IPS-NIHi7 (cell line): ENCODE measurements around the gene TRAPPC6A.

Source experiments
- DNase-seq: peaks from one replicate; pipeline ENCODE4 v3.0.0; 2012; ENCODE audit warnings: mixed read lengths; ENCODE audit errors: extremely low spot score

The TRAPPC6A gene

GRCh38 chr19:45186509-45187334 lies 8.7 kb upstream of the TRAPPC6A start:
- DNase-seq: no peak

GRCh38 chr19:45184115-45184514 lies 6.1 kb upstream of the TRAPPC6A start:
- DNase-seq: no peak

GRCh38 chr19:45182758-45183157 lies 4.7 kb upstream of the TRAPPC6A start:
- no peak for DNase-seq

- no peak for DNase-seq
These were observed 2.9 kb upstream of the TRAPPC6A start for GRCh38 chr19:45180936-45181335.

GRCh38 chr19:45179892-45180370 lies 1.9 kb upstream of the TRAPPC6A start:
- DNase-seq: no peak

GRCh38 chr19:45179072-45179891 lies 1.2 kb upstream of the TRAPPC6A start:
- DNase-seq: no peak

GRCh38 chr19:45178262-45179071 lies 430 bp upstream of the TRAPPC6A start, which contains the start of gene BLOC1S3:
BLOC1S3 (plus strand) TSS chr19:45178784; CDS start chr19:45179297, 513 bp downstream.
- DNase-seq: peak; percentile 97

- DNase-seq: no peak
These were observed 2.3 kb downstream of the TRAPPC6A start for GRCh38 chr19:45175515-45176345.

GRCh38 chr19:45173816-45174215 lies 4.2 kb downstream of the TRAPPC6A start:
- no peak for DNase-seq

GRCh38 chr19:45172611-45173208 lies 5.3 kb downstream of the TRAPPC6A start:
- no peak for DNase-seq

GRCh38 chr19:45172173-45172572 lies 5.9 kb downstream of the TRAPPC6A start:
- no peak for DNase-seq

- DNase-seq: no peak
These were observed 6.8 kb downstream of the TRAPPC6A start for GRCh38 chr19:45171211-45171623.

GRCh38 chr19:45170146-45171106 lies 7.6 kb downstream of the TRAPPC6A start:
- no peak for DNase-seq

- no peak for DNase-seq
These were observed 8.4 kb downstream of the TRAPPC6A start for GRCh38 chr19:45169602-45170001.

GRCh38 chr19:45168767-45169351 lies 9.2 kb downstream of the TRAPPC6A start:
- DNase-seq: no peak

- peak; percentile 25 for DNase-seq
These were observed 11.2 kb downstream of the TRAPPC6A start for GRCh38 chr19:45166723-45167252.

GRCh38 chr19:45164577-45165335 lies 13.3 kb downstream of the TRAPPC6A start:
- peak; percentile 58 for DNase-seq
